HUDEP-2 (cell line): ENCODE data around the gene BCL2L13.

Experiments
- DNase-seq, 76 experiments: peaks; one replicate each; lab custom pipeline; 2025; ENCODE audit not compliant: unreplicated experiment in 76 of 76; lab: John Stamatoyannopoulos, UW

BCL2L13 gene, protein sequence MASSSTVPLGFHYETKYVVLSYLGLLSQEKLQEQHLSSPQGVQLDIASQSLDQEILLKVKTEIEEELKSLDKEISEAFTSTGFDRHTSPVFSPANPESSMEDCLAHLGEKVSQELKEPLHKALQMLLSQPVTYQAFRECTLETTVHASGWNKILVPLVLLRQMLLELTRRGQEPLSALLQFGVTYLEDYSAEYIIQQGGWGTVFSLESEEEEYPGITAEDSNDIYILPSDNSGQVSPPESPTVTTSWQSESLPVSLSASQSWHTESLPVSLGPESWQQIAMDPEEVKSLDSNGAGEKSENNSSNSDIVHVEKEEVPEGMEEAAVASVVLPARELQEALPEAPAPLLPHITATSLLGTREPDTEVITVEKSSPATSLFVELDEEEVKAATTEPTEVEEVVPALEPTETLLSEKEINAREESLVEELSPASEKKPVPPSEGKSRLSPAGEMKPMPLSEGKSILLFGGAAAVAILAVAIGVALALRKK

DNA sequence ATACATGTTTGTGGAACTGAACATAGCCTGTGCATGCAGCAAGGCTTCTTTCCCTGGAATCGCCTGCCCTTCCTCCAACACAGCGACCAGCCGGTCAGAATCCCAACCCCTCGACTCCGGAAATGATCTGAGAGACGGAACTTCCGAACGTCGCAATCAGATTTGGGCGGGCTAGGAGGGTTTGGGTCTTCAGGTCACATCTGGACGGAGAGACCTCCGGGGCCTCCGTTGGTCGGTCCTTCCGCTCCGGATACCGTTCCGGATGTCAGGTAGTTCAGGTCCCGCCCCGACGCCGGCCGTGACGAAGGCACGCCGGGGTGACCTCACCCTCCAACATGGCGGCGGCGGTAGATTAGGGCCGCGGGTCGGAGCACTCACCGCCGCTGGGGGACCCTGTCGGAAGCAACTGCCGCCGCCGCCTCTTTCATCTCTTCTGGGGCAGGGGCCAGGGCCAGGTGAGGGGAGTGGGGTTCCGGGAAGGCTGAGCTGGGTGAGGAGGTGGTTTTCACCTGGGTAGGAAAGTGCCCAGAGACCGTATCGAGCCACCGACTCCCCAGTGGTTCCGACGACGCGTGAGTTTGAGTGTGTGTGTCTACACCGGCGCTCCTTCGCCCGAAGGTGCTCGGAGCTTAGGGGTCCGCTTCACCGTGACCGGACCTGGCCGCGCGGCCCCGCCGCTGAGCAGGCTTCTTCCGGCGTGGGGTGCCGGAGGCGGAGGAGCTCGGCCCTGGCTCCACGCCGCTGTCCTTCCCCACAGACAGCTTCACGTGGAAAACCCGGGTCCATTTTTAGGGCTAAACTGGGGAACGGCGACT, at the start of gene BCL2L13:
BCL2L13 (plus strand) TSS at position 326 of the 815 bp plus-strand sequence. CDS start 16,955 bp downstream, outside the sequence.
- peak in 75 of 76 experiments; percentile 50 to 91 (median 81) for DNase-seq

DNA sequence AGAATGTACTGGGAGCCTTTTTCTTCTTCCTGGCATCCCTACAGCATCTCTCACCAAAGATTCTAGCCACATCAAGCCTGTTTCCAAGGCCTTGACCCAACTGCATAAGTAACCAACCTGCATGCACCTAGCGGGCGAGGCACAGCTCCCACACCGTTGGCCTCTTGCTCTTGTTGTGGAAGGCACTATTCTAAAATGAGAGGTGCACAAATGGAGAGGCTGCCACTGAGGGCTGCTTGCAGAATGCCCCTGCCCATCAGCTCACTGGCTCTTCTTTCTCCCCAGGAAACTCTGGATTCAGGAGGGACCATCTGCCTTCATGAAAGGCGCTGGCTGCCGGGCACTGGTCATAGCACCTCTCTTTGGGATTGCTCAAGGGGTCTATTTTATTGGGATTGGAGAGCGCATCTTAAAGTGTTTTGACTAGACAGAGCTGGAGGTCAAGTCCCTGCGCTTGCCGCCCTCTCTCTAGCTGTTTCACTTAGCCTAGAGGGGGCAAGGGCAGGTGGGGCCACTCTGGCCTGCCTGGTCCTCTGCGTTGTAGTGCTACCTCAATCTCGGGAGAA, 48.7 kb upstream of the BCL2L13 start:
- DNase-seq, result no peak

DNA sequence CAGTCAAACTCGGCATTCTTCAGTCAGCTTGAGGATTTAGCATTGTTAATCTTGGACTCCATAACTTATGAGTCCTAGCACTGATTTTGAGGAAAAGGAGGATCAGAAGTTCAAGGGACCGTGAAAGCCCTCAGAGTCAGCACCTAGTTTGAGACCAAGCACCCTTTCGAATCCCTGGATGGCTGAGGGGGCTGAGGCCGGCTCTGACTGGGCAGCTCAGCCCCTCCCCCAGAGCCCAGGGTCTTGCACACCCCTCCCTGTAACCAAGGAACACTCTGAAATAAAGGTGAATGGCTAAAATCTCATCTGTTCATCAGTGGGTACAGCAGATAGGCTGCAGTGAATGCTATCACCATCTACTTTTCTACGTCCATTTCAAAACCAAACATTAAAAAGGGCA, 48.0 kb upstream of the BCL2L13 start:
- no peak for DNase-seq

DNA sequence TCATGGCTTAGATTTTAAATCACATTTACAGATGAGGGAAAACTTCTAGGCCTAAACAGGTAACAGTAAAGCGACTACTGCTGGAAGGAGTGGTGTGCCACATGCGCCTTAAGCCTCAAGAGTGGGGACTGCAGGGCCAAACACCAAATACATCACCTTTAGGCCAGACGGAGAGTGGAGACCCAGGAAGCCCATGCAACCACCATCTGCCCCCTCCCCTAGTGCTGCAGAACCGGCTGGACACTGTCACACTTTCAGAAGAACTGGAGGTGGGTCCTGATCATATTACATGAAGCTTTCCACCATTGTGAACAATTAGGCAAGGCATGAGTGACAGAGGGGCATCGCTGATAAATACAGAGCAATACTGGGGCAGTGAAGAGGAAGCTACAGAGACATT, 46.4 kb upstream of the BCL2L13 start:
- no peak for DNase-seq

DNA sequence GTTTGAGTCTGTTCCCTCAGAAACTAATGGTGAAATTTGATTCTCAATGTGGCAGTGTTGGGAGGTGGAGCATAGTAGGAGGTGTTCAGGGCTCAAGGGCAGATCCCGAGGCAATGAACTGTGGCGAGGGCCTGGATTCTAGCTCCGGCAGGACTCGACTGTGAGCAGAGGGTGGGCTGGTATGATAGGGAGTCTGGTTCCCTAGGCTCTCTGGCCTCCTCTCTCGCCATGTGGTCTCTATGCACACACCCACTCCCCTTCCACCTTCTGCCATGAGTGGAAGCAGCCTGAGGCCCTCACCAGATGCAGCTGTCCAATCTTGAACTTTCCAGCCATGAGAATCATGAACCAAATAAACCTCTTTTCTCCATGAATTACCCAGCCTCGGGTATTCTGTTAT, 42.3 kb upstream of the BCL2L13 start:
- no peak for DNase-seq

DNA sequence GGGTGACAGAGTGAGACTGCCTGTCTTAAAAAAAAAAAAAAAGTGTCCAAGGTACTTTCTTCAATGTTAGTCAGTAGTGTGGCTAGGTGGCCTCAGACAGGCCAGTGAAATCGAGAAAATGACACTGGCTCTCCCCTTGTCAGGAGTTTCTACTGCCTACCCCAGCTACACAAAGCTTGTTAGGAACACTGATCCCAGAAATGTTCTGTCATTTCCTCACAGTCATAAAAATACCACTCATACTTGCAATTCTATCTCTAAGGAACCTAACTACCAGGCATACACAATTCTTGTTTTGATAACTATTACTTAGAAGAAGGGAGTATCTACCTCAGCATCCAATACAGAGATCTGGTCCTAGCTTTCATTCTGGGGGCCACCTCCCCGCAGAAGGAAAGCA, 41.3 kb upstream of the BCL2L13 start:
- DNase-seq, result no peak

DNA sequence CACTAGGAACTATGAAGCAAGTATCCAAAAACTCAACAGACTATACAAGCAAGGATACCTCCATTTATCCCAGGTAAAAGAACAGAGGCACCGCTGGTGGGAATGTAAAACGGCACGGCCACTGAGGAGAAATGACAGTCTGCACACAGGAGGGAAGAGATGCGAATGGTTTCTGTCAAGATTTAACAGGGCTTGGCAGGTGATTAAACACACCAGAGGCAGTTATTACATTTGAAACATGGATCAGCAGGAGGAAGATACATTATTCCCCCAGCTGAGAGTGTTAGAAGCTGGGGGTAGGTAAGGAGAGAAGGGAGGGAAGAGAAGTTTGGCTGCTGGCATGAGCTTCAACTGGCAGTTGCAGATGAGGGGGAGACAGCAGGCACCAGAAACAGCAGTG, 40.2 kb upstream of the BCL2L13 start:
- no peak for DNase-seq

DNA sequence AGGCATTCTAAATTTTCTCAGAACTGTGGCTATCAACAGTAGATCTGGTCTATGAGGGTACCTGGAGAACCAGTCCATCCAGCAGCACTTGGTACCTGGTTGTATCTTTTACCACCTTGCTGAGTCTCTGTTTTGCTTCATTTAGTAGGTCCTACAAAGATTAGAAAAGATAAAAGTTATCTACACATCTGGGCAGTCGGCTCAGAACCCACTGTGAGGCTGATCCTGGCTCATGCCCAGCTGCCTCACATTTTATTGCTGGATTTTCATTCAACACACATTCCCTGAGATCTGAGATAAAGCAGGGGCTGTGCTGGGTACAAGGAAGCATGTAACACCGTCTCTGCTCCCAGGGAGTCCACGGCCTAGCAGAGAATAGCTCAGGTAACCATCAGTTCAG, 37.5 kb upstream of the BCL2L13 start:
- DNase-seq, result no peak

DNA sequence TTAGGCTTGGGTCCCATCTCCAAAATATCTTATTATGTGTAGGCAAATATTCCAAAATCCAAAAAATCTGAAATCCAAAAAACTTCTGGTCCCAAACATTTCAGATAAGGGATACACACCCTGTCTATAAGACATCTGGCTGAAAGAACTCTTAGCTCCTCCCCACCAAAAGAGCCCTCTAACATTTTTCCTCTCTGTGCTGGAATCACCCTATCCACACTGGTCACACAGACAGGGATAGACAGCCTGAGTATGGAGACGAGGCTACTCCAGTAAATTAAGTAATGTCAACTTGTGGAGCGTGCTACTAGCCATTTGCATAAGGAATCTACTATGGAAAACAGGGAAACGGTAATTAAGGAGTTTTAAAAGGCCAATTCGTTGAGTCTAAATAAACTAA, 34.9 kb upstream of the BCL2L13 start:
- no peak for DNase-seq

DNA sequence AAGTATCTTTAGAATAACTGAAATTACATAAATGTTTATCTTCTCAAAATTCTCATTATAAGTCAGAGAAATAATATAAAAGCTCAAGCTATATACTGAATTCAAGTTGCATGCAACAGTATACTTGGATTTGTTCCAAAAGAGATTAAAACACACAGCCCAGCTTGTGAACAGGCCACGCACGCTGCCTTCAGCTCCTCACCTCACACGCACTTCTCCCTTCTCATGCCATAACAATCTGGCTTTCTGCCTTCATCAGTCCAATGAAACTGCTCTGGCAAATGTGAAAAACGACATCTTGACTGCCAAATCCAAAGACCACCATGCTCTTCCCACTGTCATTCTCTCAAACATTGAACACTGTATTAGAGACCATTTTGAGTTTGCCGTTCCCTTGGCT, 32.1 kb upstream of the BCL2L13 start:
- DNase-seq, result no peak

DNA sequence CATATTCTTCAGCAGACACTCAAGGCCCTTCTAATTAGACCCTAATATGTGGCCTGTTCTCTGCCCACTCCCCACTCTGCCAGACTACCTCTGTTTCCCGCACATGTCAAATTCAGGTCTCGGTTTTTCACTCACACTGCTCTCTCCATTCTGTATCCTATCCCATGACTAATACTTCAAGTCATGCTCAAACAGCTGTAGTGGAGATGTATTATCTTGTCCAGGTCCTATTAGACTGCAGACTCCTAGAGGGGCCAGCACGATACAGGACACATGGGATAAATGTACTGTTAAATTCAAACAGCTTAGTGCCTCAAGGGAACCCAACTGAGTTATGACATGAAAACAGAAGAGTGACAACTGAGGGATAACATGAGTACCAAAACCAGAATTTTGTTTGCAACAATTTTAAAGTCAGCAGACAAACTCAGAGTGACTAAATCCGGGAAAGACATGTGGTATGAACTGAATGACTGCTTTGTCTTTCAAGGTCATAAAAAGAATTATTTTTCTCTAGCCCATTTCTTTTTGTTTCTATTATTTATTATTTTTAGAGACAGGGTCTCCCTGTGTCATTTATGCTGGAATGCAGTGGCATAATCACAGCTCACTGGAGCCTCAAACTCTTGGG, 30.6 kb upstream of the BCL2L13 start:
- no peak for DNase-seq

DNA sequence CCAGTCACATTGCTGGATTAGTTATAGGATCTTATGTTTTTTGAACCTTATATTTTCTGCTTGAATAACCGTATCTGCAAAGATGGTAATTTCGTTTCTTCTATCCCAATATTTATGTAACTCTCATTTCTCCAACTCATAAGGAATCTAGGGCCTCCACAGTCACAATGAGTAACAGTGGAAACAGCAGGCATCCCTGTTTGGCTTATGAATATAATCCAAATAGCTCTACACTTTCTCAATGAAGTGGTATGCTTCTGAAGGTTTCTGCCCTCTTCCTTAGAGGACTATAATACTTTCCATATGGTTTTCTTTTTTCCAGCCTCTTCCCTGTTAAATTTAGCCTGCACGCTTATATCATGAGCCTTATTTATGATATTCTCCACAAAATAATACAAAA, 26.5 kb upstream of the BCL2L13 start:
- DNase-seq, result no peak

DNA sequence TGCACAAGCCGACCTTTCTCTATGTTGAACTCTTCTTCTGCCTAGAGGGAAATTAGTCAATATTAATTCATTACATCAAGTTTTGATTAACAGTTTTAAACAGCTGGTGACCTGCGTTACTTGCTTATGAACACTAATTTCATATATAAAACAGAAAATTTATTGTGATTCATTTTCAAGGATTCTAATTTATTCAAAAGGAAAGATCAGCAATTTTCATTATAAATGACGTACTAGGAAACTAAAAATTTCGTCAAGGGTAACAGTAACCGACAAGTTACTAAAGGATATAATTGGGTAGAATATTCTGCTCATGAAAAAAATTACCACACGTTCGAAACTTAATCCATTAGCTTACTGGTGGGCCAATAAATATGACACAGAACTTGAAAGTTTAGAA, 25.3 kb upstream of the BCL2L13 start:
- DNase-seq, result no peak

DNA sequence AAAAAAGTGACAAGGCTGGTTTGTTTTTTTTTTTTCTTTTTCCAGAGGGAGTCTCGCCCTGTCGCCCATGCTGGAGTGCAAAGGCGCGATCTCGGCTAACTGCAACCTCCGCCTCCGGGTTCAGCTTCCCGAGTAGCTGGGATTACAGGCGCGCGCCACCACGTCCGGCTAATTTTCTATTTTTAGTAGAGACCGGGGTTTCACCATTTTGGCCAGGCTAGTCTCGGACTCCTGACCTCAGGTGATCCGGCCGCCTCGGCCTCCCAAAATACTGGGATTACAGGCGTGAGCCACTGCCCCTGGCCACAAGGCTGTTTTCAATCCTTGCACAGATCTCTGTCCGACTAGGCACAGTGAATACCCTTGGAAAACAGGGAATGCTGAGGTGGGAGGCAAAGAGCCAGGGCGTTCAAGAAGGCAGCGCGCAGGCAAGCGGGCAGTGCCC, 10.6 kb upstream of the BCL2L13 start:
- no peak for DNase-seq

DNA sequence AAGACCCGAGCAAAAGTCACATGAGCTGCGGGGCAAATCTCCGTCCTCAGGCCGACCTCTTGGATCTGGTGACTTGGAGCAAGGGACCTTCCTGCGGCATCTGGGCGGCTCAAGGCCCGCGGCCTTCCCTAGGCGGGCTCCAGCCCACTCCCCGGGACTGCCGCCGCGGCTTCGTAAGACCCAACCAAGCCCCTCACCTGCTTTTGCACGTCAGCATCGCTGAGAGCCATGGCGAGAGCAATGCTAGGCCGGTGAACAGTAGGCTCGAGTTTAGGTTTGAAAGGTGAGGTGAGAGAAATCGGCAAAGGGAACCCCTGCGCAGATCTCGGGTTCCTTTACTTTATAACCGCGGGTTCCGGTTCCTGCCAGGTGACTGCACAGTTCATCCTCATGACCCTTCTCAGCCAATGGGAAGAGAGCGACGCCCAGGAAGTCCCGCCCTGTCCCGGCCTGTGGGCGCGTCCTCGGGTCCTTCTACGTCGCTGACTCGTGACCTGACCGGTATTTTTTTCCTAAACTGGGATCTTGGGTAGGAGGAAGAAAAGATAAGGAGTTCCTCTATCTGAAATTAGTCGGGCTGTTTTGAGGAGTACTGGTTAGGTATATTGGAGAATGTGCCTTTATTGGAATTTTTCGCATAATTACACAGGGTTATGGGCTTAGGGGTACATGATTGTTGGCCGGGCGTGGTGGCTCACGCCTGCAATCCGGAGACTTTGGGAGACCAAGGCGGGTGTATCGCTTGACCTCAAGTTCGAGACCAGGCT, 10.0 kb upstream of the BCL2L13 start, which contains the start of gene ATP6V1E1:
ATP6V1E1 (minus strand) TSS at position 344 of the 767 bp plus-strand sequence; CDS start at position 230, 114 bp downstream.
- peak; percentile 22 to 97 (median 90) for DNase-seq

DNA sequence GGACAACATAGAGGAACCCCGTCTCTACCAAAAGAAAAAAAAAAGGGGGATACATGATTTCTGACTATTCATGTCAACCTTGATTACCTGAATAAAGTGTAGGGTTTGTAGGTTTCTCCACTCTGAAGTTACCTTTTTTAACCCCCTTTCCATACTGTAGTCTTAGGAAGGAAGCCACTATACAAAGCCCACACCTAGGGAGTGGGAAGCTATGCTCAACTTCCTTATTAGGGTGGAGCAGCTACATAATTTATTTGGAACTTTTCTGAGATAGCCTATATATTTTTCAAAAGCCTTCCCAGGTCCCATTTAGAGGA, 9.4 kb upstream of the BCL2L13 start:
- no peak for DNase-seq

DNA sequence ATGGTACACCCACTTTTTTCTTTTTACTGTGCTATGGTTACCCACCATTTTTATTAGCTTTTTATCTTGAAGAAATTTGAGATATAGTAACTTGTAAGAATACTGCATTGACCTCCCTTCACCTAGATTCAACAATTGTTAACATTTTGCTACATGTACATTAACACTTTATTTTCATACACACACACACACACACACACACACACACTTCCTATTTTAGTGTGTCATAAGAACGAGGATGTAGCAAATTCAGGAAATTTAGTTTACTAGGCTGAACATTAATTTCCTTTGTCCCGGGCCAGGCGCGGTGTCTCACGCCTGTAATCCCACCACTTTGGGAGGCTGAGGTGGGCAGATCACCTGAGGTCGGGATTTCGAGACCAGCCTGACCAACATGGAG, 8.9 kb upstream of the BCL2L13 start:
- DNase-seq, result no peak

DNA sequence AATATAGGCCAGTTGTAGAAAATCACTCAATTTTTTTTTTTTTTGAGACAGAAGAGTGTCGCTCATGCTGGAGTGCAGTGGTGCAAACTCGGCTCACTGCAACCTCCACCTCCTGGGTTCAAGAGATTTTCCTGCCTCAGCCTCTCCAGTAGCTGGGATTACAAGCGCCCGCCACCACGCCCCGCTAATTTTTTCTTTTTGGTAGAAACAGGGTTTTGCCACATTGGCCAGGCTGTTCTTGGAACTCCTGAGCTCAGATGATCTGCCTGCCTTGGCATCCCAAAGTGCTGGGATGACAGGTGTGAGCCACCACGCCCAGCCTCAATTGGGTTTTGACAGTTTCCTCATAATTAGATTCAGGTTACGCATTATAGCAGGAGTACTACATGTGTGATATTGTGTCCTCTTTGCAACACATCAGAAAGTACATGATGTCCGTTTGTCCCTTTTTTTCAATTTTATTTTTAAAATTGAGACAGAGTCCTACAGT, 7.4 kb upstream of the BCL2L13 start:
- no peak for DNase-seq

DNA sequence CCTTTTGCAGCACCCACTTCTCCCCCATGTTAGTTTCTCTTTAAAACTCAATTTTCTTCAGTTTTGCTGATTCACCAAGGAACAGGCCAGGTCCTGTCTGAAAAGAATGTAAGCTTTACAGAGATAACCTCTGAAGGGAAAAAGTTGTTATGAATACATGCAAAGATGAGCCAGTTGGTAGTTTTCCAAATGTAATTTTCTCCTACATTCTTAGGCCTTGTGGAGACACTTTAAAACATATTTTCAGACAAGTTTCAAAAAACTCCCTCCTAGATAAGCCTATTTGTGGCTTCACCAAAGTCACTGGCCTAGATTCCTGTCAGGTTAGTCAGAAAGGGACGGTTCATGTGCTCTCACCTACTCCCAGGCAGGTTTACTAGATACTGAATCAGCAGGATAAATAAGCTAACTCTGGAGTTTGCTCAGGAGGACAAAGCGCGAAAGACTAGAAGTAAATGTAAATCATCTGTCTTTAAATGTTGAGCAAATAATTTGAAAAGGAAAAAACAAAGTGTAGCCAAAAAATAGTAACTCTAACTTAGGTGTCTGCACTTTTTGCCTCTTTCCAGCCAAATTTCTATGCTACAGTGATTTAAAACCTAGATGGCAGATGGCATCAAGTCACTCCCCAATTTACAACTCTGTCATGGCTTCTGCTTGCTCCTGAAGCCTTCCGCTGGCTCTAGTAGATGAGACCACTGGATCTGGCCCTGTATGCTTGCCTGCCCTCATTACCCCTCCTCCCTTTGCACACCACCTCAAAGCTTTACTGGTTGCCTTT, 5.2 kb upstream of the BCL2L13 start:
- DNase-seq, result peak in 18 of 76 experiments; percentile 5 to 45 (median 22)
